AG10803 (cell line): ENCODE measurements around the gene ZFP64.

Source experiments
- DNase-seq: peaks from one replicate; pipeline ENCODE4 v3.0.0; 2010; ENCODE audit warnings: low read depth
- H3K4me3 ChIP-seq: 2 replicates; pipeline ENCODE4 v1.5.1; 2011; ENCODE audit warnings: mild to moderate bottlenecking, low read length, control low read depth
- CTCF ChIP-seq: conservative IDR thresholded peaks from 2 replicates; pipeline ENCODE4 v1.5.1; 2011; ENCODE audit warnings: mild to moderate bottlenecking, low read length, control low read depth, inconsistent platforms

The ZFP64 gene

GRCh38 chr20:52127309-52127708, 64.3 kb downstream of the ZFP64 start:
- no peak for DNase-seq
- TF ChIP-seq CTCF, result no peak
- no peak overlapping the region for H3K4me3 ChIP-seq

- no peak for TF ChIP-seq CTCF
- no peak for DNase-seq
- H3K4me3 ChIP-seq, result no peak overlapping the region
Measured at GRCh38 chr20:52124821-52125220, 66.8 kb downstream of the ZFP64 start.

- no peak for DNase-seq
- no peak for TF ChIP-seq CTCF
Measured at GRCh38 chr20:52118696-52119095, 72.9 kb downstream of the ZFP64 start.

GRCh38 chr20:52118016-52118623, 73.5 kb downstream of the ZFP64 start:
- no peak for TF ChIP-seq CTCF
- DNase-seq, result no peak
- no peak overlapping the region for H3K4me3 ChIP-seq

More at GRCh38 chr20:52118696-52119095, 72.9 kb downstream of the ZFP64 start:
- H3K4me3 ChIP-seq, result no peak overlapping the region

- TF ChIP-seq CTCF, result no peak
- DNase-seq, result no peak
- no peak overlapping the region for H3K4me3 ChIP-seq
Measured at GRCh38 chr20:52110456-52110855, 81.1 kb downstream of the ZFP64 start.

GRCh38 chr20:52105442-52106422, 85.8 kb downstream of the ZFP64 start:
- peak; percentile 21 for DNase-seq
- TF ChIP-seq CTCF, result peak; percentile 37; the same call in 1 of the 2 replicates
- peak overlapping the region; percentile 71 for H3K4me3 ChIP-seq
